RWPE1 (cell line): Measurements from ENCODE around the gene FAM174C.
A peak's percentile ranks its signal among the peaks of the same experiment; 100 is the strongest.

Experiments used
- CTCF ChIA-PET: fragments of 350-600 bp; sonication (Branson Sonifier 250); formaldehyde crosslinking; extraction: SDS; loops from one replicate; lab custom pipeline; 2021; lab: Yijun Ruan, JAX
- POLR2A ChIA-PET: fragments of 400-600 bp; formaldehyde crosslinking; extraction: SDS; loops from one replicate; lab custom pipeline; 2020; ENCODE audit warnings: antibody characterized with exemption; ENCODE audit not compliant: low non-redundant PET; lab: Yijun Ruan, JAX
- DNase-seq: peaks from one replicate; pipeline ENCODE4 v3.0.0; 2012; ENCODE audit warnings: low spot score
- H3K27ac ChIP-seq: fragments of 450-650 bp; 2 replicates; pipeline ENCODE4 v1.5.1; 2017
- TF ChIP-seq, protein P1 (sequence below): fragments of 450-650 bp; conservative IDR thresholded peaks from 2 replicates; pipeline ENCODE4 v1.5.1; 2017; ENCODE audit warnings: low read depth, mild to moderate bottlenecking

The FAM174C gene

GRCh38 chr19:1272423-1273262 is 2.7 kb upstream of the FAM174C start:
- DNase-seq = no peak
- TF ChIP-seq, protein P1, sequence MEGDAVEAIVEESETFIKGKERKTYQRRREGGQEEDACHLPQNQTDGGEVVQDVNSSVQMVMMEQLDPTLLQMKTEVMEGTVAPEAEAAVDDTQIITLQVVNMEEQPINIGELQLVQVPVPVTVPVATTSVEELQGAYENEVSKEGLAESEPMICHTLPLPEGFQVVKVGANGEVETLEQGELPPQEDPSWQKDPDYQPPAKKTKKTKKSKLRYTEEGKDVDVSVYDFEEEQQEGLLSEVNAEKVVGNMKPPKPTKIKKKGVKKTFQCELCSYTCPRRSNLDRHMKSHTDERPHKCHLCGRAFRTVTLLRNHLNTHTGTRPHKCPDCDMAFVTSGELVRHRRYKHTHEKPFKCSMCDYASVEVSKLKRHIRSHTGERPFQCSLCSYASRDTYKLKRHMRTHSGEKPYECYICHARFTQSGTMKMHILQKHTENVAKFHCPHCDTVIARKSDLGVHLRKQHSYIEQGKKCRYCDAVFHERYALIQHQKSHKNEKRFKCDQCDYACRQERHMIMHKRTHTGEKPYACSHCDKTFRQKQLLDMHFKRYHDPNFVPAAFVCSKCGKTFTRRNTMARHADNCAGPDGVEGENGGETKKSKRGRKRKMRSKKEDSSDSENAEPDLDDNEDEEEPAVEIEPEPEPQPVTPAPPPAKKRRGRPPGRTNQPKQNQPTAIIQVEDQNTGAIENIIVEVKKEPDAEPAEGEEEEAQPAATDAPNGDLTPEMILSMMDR = no peak
- H3K27ac ChIP-seq = peak overlapping the region; percentile 100
- ChIA-PET POLR2A (interaction anchor here (0.9 to 1.1 kb wide), 2 partner anchors 8 to 20 kb away, joined by 3 read pairs; no protein-coding TSS in a partner anchor), CTCF (interaction anchor here (0.6 to 1.7 kb wide), 6 partner anchors 10 to 88 kb away, joined by 4 to 11 read pairs (median 6); no protein-coding TSS in a partner anchor)

- ChIA-PET CTCF (interaction anchor here (0.6 to 1.7 kb wide), 7 partner anchors 24 to 674 kb away, joined by 3 to 11 read pairs (median 4); no protein-coding TSS in a partner anchor), POLR2A (interaction anchor here (0.9 to 1.1 kb wide), 2 partner anchors 9 to 21 kb away, joined by 3 read pairs; no protein-coding TSS in a partner anchor)
- H3K27ac ChIP-seq = peak overlapping the region; percentile 100
- no peak for DNase-seq
- TF ChIP-seq, protein P1 = no peak
These were observed 1.9 kb upstream of the FAM174C start for GRCh38 chr19:1273263-1274041.

DNA sequence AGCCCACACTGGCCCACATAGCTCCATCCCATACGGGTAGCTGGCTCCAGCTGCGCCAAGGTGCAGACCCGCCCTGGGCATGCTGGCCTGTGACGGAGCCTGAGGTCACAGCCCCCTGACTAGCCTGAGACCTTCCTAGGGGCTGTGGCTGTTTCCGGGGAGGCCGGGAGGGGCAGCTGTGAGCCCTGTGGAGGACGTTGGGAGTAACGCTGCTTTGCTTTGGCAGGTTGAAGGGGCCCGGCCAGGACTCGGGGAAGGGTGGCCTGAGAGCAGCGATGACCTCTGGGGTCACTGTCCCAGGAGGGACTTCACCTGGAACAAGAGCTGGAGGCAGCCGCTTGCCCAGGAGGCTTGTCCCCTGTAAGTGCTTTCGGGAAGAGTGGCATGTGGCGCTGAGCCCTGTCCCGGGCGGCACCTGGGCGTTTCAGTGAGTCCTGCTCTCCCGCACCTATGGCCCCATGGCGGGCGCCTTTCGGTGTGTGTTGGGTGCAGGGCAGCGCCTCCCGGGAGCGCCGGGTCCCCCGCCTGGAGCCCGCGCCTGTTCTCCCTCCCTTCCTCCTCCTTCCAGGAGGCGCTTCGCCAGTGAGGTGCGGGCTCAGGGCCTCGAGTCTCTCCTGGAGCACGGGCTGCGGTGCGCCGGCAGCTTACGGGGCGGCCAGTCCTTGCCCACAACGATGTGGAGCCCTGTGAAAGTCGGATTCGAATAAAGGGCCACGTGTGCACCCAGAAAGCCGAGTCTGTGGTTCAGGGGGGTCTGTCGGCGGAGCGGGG is 1.1 kb upstream of the FAM174C start:
- POLR2A ChIA-PET = no interaction called here
- CTCF ChIA-PET = interaction anchor here (0.6 to 1.7 kb wide), 6 partner anchors 25 to 674 kb away, joined by 3 to 11 read pairs (median 4); no protein-coding TSS in a partner anchor
- TF ChIP-seq, protein P1 = no peak
- no peak for DNase-seq
- H3K27ac ChIP-seq = peak overlapping the region; percentile 100

- CTCF ChIA-PET = no interaction called here
- DNase-seq = no peak
- POLR2A ChIA-PET = no interaction called here
- peak overlapping the region; percentile 100 for H3K27ac ChIP-seq
- TF ChIP-seq, protein P1 = no peak
These were observed 474 bp upstream of the FAM174C start for GRCh38 chr19:1274852-1275259.

DNA sequence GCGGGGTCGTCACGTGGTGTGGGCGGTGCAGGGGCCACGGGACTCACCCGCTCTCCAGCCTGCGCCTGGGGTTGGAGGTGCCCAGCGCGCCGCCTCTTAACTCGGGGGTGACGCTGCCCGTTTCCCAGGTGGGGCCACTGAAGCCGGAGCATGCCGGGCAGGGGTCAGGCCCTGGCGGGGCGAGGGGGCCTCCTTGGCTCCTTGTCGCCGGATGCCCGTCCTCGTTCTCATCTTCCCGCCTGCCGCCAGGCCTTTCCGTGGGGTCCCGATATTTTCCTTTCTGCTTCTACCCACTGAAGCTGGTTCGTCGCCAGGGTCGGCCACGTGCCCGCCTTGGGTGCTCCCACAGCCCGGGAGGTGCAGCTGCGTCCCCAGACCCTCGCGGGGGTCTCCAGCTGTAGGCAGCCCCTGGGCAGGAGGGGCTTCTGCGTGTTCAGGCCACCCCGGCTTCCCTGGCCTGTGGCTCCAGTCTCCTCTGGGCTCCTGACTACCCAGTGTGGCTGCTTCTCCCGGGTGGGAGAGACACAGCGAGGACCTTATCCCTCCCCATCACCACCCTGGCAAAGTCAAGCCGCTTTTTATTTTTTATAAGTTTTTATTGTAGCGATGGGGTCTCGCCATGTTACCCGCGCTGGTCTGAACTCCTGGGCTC is 772 bp downstream of the FAM174C start:
- no peak for DNase-seq
- ChIA-PET CTCF (interaction anchor here (0.6 kb wide), 1 partner anchor 57 kb away, joined by 4 read pairs; no protein-coding TSS in a partner anchor), POLR2A (no interaction called here)
- TF ChIP-seq, protein P1 = no peak
- H3K27ac ChIP-seq = peak overlapping the region; percentile 100
